ENCODE results near the gene DNAJB8. TPM values are rescaled to one million over a fixed set of nuclear protein-coding genes. Genes with fewer than 3 reads are reported as not detected.

Gene DNAJB8
- total RNA-seq, 4 donors from 2014 or later: not detected

GRCh38 chr3:128484404-128485281, 18.0 kb upstream of the DNAJB8 start:
- 22 to 24% methylated on average over 15 to 16 of the region's 16 CpGs for whole genome bisulfite sequencing, 2 donors
- intact Hi-C loops (cut with DNase I; ENCODE audit: low total_unique reads): no loop called here
- H3K4me3 ChIP-seq (ENCODE audit: low read depth, poor library complexity, severe bottlenecking): no peak overlapping the region
- no peak for DNase-seq (ENCODE audit: low spot score in 2 of 2)
- TF ChIP-seq POLR2A (IDR thresholded peaks at IDR 0.05) (no peak), CTCF (IDR thresholded peaks at IDR 0.05) (no peak)

- TF ChIP-seq CTCF (IDR thresholded peaks at IDR 0.05) (no peak), POLR2A (IDR thresholded peaks at IDR 0.05) (no peak)
- DNase-seq (ENCODE audit: low spot score in 2 of 2): no peak
- intact Hi-C loops (cut with DNase I; ENCODE audit: low total_unique reads): no loop called here
- WGBS, 2 donors: 15 to 16% methylated on average over 26 of the region's 26 CpGs
- H3K4me3 ChIP-seq (ENCODE audit: low read depth, poor library complexity, severe bottlenecking): no peak overlapping the region
Observed at GRCh38 chr3:128483657-128484403, 17.1 kb upstream of the DNAJB8 start.

DNA sequence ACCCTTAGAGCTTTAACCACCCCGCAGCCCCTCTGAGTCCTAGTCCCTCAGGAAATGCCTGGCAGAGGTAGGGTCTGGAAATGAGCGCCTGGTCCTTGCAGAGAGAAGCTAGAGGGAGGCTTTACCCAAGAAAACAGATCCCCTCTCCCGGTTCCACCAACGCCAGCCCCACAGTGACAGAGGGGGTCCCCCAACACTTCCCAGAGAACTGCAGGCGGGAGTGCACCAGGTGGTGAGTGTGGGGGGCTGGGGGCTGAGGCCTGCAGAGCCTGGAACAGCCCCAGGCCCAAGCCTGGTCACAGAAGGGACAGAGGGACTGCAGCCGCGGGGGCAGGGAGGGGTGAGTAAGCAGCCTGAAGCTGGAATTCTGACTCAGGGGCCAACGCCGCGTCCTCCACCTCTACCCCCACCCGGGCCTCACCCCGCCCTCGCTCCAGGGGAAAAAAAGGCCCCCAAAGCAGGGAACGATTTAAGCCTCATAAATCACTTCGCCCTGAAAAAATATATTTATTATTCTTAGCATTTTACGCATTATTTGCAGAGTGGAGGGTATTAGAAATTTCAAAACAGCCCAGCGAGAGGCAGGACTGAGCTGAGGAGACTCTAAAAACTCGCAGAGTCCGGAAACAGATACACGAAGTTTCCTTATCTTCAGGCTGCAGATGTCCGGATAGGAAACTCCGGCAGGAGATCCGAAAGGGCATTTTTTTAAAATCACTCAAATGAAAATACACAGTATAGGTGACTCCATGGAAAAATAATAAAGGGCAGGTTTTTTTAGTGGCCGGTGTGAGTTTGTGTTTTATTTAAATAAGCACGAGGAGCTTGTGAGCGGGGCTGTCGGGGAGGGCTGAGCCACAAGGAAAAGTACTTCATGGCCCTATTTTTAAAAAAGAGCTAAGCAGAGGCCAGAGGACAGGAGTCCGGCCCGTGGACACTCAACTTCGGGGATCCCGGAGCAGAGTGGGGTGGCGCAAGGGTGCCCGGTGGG, 16.3 kb upstream of the DNAJB8 start:
- intact Hi-C loops (cut with DNase I; ENCODE audit: low total_unique reads): no loop called here
- TF ChIP-seq POLR2A (IDR thresholded peaks at IDR 0.05) (no peak), CTCF (IDR thresholded peaks at IDR 0.05) (no peak)
- WGBS, 2 donors: 14 to 16% methylated on average over 32 to 33 of the region's 33 CpGs
- no peak overlapping the region for H3K4me3 ChIP-seq (ENCODE audit: low read depth, poor library complexity, severe bottlenecking)
- no peak for DNase-seq (ENCODE audit: low spot score in 2 of 2)

DNA sequence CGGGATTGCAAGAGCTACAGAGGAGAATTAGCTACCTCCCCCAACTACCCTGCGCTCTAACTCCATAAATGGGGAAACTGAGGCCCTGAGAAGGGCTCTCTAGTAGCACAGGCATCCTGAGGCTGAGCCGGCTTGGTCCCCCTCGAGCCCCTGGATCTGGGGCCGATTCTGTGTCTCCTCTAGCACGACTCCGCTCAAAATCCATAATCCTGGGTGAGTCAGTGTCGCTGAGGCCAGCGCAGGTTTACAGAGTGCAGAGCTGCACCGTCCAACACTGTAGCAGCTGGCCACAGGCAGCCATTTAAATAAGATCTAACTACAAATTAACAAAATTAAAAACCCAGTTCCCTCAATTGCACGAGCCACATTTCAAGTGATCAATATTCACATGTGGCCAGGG, 15.5 kb upstream of the DNAJB8 start:
- no peak overlapping the region for H3K4me3 ChIP-seq (ENCODE audit: low read depth, poor library complexity, severe bottlenecking)
- 26 to 48% methylated on average over 11 of the region's 11 CpGs for WGBS, 2 donors
- no peak for TF ChIP-seq CTCF (IDR thresholded peaks at IDR 0.05)
- TF ChIP-seq POLR2A (IDR thresholded peaks at IDR 0.05): no peak
- intact Hi-C loops (cut with DNase I; ENCODE audit: low total_unique reads): no loop called here
- DNase-seq (ENCODE audit: low spot score in 2 of 2): no peak

GRCh38 chr3:128481438-128481942, 14.8 kb upstream of the DNAJB8 start:
- no peak for DNase-seq (ENCODE audit: low spot score in 2 of 2)
- TF ChIP-seq CTCF (IDR thresholded peaks at IDR 0.05): no peak
- no peak for TF ChIP-seq POLR2A (IDR thresholded peaks at IDR 0.05)
- H3K4me3 ChIP-seq (ENCODE audit: low read depth, poor library complexity, severe bottlenecking): no peak overlapping the region
- 30 to 47% methylated on average over 7 to 19 of the region's 19 CpGs for WGBS, 2 donors
- intact Hi-C loops (cut with DNase I; ENCODE audit: low total_unique reads): no loop called here
